ENCODE data around the gene FOXO1.

FOXO1 gene

GRCh38 chr13:40673414-40673813 lies 7.0 kb upstream of the FOXO1 start:
- DNase-seq (ENCODE audit: low read depth), result no peak
- no peak for TF ChIP-seq CTCF (IDR thresholded peaks at IDR 0.05; ENCODE audit: control insufficient read depth, extremely low read depth, insufficient read depth)
- no peak overlapping the region for H3K4me3 ChIP-seq (ENCODE audit: low read depth, low read length)

- no peak for TF ChIP-seq CTCF (IDR thresholded peaks at IDR 0.05; ENCODE audit: control insufficient read depth, extremely low read depth, insufficient read depth)
- DNase-seq (ENCODE audit: low read depth), result no peak
- H3K4me3 ChIP-seq (ENCODE audit: low read depth, low read length), result no peak overlapping the region
Measured at GRCh38 chr13:40672765-40673397, 6.4 kb upstream of the FOXO1 start.

- no peak for TF ChIP-seq CTCF (IDR thresholded peaks at IDR 0.05; ENCODE audit: control insufficient read depth, extremely low read depth, insufficient read depth)
- no peak for DNase-seq (ENCODE audit: low read depth)
- no peak overlapping the region for H3K4me3 ChIP-seq (ENCODE audit: low read depth, low read length)
Measured at GRCh38 chr13:40671956-40672764, 5.7 kb upstream of the FOXO1 start.

- no peak for TF ChIP-seq CTCF (IDR thresholded peaks at IDR 0.05; ENCODE audit: control insufficient read depth, extremely low read depth, insufficient read depth)
- DNase-seq (ENCODE audit: low read depth), result no peak
Measured at GRCh38 chr13:40670307-40670706, 3.9 kb upstream of the FOXO1 start.

GRCh38 chr13:40668335-40668734 lies 1.9 kb upstream of the FOXO1 start:
- no peak for TF ChIP-seq CTCF (IDR thresholded peaks at IDR 0.05; ENCODE audit: control insufficient read depth, extremely low read depth, insufficient read depth)
- no peak for DNase-seq (ENCODE audit: low read depth)
- H3K4me3 ChIP-seq (ENCODE audit: low read depth, low read length), result no peak overlapping the region

More at GRCh38 chr13:40670307-40670706, 3.9 kb upstream of the FOXO1 start:
- no peak overlapping the region for H3K4me3 ChIP-seq (ENCODE audit: low read depth, low read length)

- DNase-seq (ENCODE audit: low read depth), result no peak
- peak overlapping the region; percentile 58 for H3K4me3 ChIP-seq (ENCODE audit: low read depth, low read length)
- TF ChIP-seq CTCF (IDR thresholded peaks at IDR 0.05; ENCODE audit: control insufficient read depth, extremely low read depth, insufficient read depth), result no peak
Measured at GRCh38 chr13:40667622-40667978, 1.2 kb upstream of the FOXO1 start.
